HepG2 (cell line): ENCODE results near the gene CIAPIN1. TPM values are rescaled to one million over a fixed set of nuclear protein-coding genes. Genes with fewer than 3 reads are reported as not detected.

Source experiments
- ATF7 ChIP-seq, 2 experiments: fragments of 450-650 bp in 1 of 2; sonication (generic) in 1 of 2; formaldehyde crosslinking in 1 of 2; IDR thresholded peaks; 2 replicates each; pipeline versions ENCODE4 v1.4.0 to v1.6.1; 2016 to 2020; ENCODE audit warnings: antibody characterized with exemption in 1 of 2, mild to moderate bottlenecking in 1 of 2, missing genetic modification reagents in 1 of 2
- DR1 ChIP-seq: sonication (generic); formaldehyde crosslinking; IDR thresholded peaks from 2 replicates; pipeline ENCODE4 v1.8.0; 2021; ENCODE audit warnings: mild to moderate bottlenecking, missing genetic modification reagents, inconsistent platforms
- FOXJ3 ChIP-seq: sonication (generic); formaldehyde crosslinking; IDR thresholded peaks from 2 replicates; pipeline ENCODE4 v1.4.0; 2020; ENCODE audit warnings: missing genetic modification reagents, mild to moderate bottlenecking, borderline replicate concordance
- GABPA ChIP-seq, 2 experiments: IDR thresholded peaks; 2 replicates each; pipeline ENCODE4 v1.6.1; 2011 to 2016; ENCODE audit warnings: low read depth in 2 of 2, low read length in 1 of 2, missing biosample characterization in 1 of 2, missing genetic modification characterization in 1 of 2
- HMG20B ChIP-seq: conservative IDR thresholded peaks from 2 replicates; pipeline ENCODE4 v1.6.1; 2016; ENCODE audit warnings: missing genetic modification reagents, missing compliant biosample characterization
- HOXD1 ChIP-seq: sonication (generic); formaldehyde crosslinking; IDR thresholded peaks from 2 replicates; pipeline ENCODE4 v1.5.0; 2020; ENCODE audit warnings: missing genetic modification reagents
- MEIS1 ChIP-seq: sonication (generic); formaldehyde crosslinking; IDR thresholded peaks from 2 replicates; pipeline ENCODE4 v1.9.0; 2021; ENCODE audit warnings: mild to moderate bottlenecking, missing genetic modification reagents, moderate library complexity, borderline replicate concordance
- MZF1 ChIP-seq: sonication (generic); formaldehyde crosslinking; IDR thresholded peaks from 2 replicates; pipeline ENCODE4 v1.8.1; 2023; ENCODE audit warnings: mild to moderate bottlenecking, missing genetic modification reagents, borderline replicate concordance
- NCOR1 ChIP-seq: fragments of 200-600 bp; sonication (generic); IDR thresholded peaks from 2 replicates; pipeline ENCODE4 v1.7.0; 2017; ENCODE audit warnings: antibody characterized with exemption, low read length, borderline replicate concordance
- NFKBIZ ChIP-seq: IDR thresholded peaks from 2 replicates; pipeline ENCODE4 v1.6.1; 2018; ENCODE audit warnings: missing genetic modification reagents, missing compliant biosample characterization
- REL ChIP-seq: sonication (generic); formaldehyde crosslinking; conservative IDR thresholded peaks from 2 replicates; pipeline ENCODE4 v1.8.0; 2022; ENCODE audit warnings: mild to moderate bottlenecking, missing genetic modification reagents, moderate library complexity
- REPIN1 ChIP-seq: sonication (generic); formaldehyde crosslinking; IDR thresholded peaks from 2 replicates; pipeline ENCODE4 v1.8.0; 2022; ENCODE audit warnings: missing genetic modification reagents, low read depth, mild to moderate bottlenecking, borderline replicate concordance
- SAP130 ChIP-seq: IDR thresholded peaks from 2 replicates; pipeline ENCODE4 v1.6.1; 2016; ENCODE audit warnings: low read depth
- SUZ12 ChIP-seq: fragments of 150-350 bp; IDR thresholded peaks from 2 replicates; pipeline ENCODE4 v1.6.1; 2014; ENCODE audit warnings: low read depth, low read length
- TBX3 ChIP-seq: fragments of 450-650 bp; IDR thresholded peaks from 2 replicates; pipeline ENCODE4 v1.6.1; 2017; ENCODE audit warnings: antibody characterized with exemption, mild to moderate bottlenecking, inconsistent platforms, borderline replicate concordance
- TGIF2 ChIP-seq: IDR thresholded peaks from 2 replicates; pipeline ENCODE4 v1.6.1; 2016; ENCODE audit warnings: control low read depth, missing compliant biosample characterization
- ZFX ChIP-seq: sonication (generic); formaldehyde crosslinking; IDR thresholded peaks from 2 replicates; pipeline ENCODE4 v1.4.0; 2020; ENCODE audit warnings: mild to moderate bottlenecking, low read depth, missing genetic modification reagents, moderate library complexity
- ZNF225 ChIP-seq: sonication (generic); formaldehyde crosslinking; IDR thresholded peaks from 2 replicates; pipeline ENCODE4 v1.4.0; 2020; ENCODE audit warnings: mild to moderate bottlenecking, missing genetic modification reagents
- ZNF337 ChIP-seq: sonication (generic); formaldehyde crosslinking; IDR thresholded peaks from 2 replicates; pipeline ENCODE4 v1.5.1; 2020; ENCODE audit warnings: missing genetic modification reagents, low read depth, mild to moderate bottlenecking, borderline replicate concordance
- ZNF569 ChIP-seq: sonication (generic); formaldehyde crosslinking; IDR thresholded peaks from 2 replicates; pipeline ENCODE4 v1.5.0; 2020; ENCODE audit warnings: mild to moderate bottlenecking, missing genetic modification reagents, moderate library complexity, borderline replicate concordance
- ZNF570 ChIP-seq: sonication (generic); formaldehyde crosslinking; IDR thresholded peaks from 2 replicates; pipeline ENCODE4 v1.4.0; 2020; ENCODE audit warnings: mild to moderate bottlenecking, missing genetic modification reagents, borderline replicate concordance
- ZNF7 ChIP-seq: IDR thresholded peaks from 2 replicates; pipeline ENCODE4 v1.6.1; 2016; ENCODE audit warnings: missing biosample characterization, missing genetic modification reagents
- ZNF776 ChIP-seq: sonication (generic); formaldehyde crosslinking; IDR thresholded peaks from 2 replicates; pipeline ENCODE4 v1.4.0; 2020; ENCODE audit warnings: mild to moderate bottlenecking, missing genetic modification reagents
- polyA plus RNA-seq, 8 experiments: library from polyadenylated mRNA; depleted of rRNA in 3 of 8; stranded (reverse) in 7 of 8; unstranded in 1 of 8; fragments of >200 nt; fragmentation: Illumina TruSeq in 4 of 8; extraction: Trizol in 4 of 8; gene quantifications; 2 replicates each; pipeline versions ENCODE4 v1.2.1 to v1.2.3, GENCODE V29; 2011 to 2016; ENCODE audit warnings: low read depth in 4 of 8, missing spikeins in 1 of 8, mixed read lengths in 1 of 8; ENCODE audit not compliant: insufficient read depth in 1 of 8
- total RNA-seq, 5 experiments: library from RNA; depleted of rRNA; stranded (reverse); fragments of >200 nt; fragmentation: Illumina TruSeq; extraction: Trizol; gene quantifications; 2 replicates each; pipeline ENCODE4 v1.2.3, GENCODE V29; 2016; ENCODE audit warnings: low read depth in 1 of 5
- TF ChIP-seq, protein P1 (sequence below): IDR thresholded peaks from 2 replicates; pipeline ENCODE4 v1.6.1; 2018; ENCODE audit warnings: missing genetic modification reagents, mild to moderate bottlenecking, missing compliant biosample characterization
- TF ChIP-seq, protein P2 (sequence below), 2 experiments: IDR thresholded peaks; 2 replicates each; pipeline ENCODE4 v1.6.1; 2011 to 2012; ENCODE audit warnings: low read length in 2 of 2, borderline replicate concordance in 1 of 2, low read depth in 1 of 2, mild to moderate bottlenecking in 1 of 2, moderate library complexity in 1 of 2

The CIAPIN1 gene
- total and polyA plus RNA-seq, 2 of the 13 experiments (the other 11 are each of a cell fraction or from before 2014, with no cell fraction given) = 69.3 to 89.7 TPM

DNA sequence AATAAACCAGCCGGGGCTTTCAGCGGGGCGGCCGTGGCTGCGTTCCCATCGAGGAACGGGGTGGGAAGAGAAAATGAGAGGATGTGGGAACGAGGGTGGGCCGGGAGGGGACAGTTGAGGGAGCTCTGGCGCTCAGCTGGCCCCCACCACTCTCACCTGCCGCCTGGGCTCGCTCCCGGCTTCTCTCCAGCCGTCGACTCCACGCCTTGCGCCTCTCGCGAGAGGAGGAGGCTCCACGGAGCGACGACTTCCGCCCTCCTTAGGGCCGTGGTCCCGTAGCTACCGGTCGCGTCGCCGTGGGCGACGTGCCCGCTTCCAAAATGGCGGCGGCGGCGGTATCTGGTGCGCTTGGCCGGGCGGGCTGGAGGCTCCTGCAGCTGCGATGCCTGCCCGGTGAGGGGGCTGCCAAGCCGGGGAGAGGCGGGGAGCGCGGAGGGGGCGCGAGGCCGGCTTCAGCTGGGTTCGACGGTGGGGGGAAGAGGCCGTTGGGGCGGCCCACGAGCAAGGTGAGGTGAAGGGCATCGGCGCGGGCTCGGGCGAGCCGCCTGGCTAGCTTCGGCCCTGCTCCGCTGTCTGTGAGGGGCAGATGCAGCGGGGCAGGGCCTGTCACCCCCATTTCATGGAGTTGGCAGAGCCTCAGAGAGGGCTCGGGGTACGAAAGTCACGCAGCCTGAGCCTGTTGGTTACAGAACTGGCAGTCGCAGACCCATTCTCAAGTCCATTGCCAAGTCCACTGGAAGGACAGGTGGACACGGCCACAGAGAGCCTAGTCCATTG is at the start of gene CIAPIN1, which contains the start of gene COQ9 (continued):
- TF ChIP-seq ZNF7 (CRISPR knock-in tag) = no peak
- no peak; the same call in none of the 2 replicates for TF ChIP-seq ZNF225 (CRISPR knock-in tag)
- no peak; the same call in 1 of the 2 replicates for TF ChIP-seq ZNF570 (CRISPR knock-in tag)
- no peak for TF ChIP-seq SUZ12
- no peak for TF ChIP-seq FOXJ3 (CRISPR knock-in tag)
- no peak for TF ChIP-seq ATF7 (IDR thresholded peaks at IDR 0.05)
- peak; percentile 82 for TF ChIP-seq ATF7 (CRISPR knock-in tag; IDR thresholded peaks at IDR 0.05)
- no peak for TF ChIP-seq TBX3
- TF ChIP-seq HOXD1 (CRISPR knock-in tag) = peak; percentile 82
- TF ChIP-seq ZNF569 (CRISPR knock-in tag) = peak; percentile 96; the same call in 1 of the 2 replicates
- peak; percentile 85; the same call in 1 of the 2 replicates for TF ChIP-seq DR1 (CRISPR knock-in tag)
- peak; percentile 95 for TF ChIP-seq ZNF776
- TF ChIP-seq MEIS1 = peak; percentile 98
- peak; percentile 92 for TF ChIP-seq GABPA (IDR thresholded peaks at IDR 0.05; ENCODE audit: low read depth, low read length)
- TF ChIP-seq GABPA (CRISPR knock-in tag; IDR thresholded peaks at IDR 0.05; ENCODE audit: low read depth) = peak; percentile 93
- no peak; the same call in 1 of the 2 replicates for TF ChIP-seq TGIF2 (CRISPR knock-in tag)
- no peak; the same call in 1 of the 2 replicates for TF ChIP-seq REL (CRISPR knock-in tag)
- peak; percentile 99 for TF ChIP-seq SAP130
- TF ChIP-seq MZF1 (CRISPR knock-in tag) = no peak
- peak; percentile 67; the same call in 1 of the 2 replicates for TF ChIP-seq ZNF337 (CRISPR knock-in tag)
- peak; percentile 76 for TF ChIP-seq NFKBIZ (CRISPR knock-in tag)
- TF ChIP-seq HMG20B (CRISPR knock-in tag) = no peak
- peak; percentile 89 for TF ChIP-seq REPIN1 (CRISPR knock-in tag)
- peak; percentile 86; the same call in 1 of the 2 replicates for TF ChIP-seq NCOR1
- peak; percentile 95 for TF ChIP-seq ZFX (CRISPR knock-in tag)
- TF ChIP-seq, protein P1, sequence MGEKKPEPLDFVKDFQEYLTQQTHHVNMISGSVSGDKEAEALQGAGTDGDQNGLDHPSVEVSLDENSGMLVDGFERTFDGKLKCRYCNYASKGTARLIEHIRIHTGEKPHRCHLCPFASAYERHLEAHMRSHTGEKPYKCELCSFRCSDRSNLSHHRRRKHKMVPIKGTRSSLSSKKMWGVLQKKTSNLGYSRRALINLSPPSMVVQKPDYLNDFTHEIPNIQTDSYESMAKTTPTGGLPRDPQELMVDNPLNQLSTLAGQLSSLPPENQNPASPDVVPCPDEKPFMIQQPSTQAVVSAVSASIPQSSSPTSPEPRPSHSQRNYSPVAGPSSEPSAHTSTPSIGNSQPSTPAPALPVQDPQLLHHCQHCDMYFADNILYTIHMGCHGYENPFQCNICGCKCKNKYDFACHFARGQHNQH (CRISPR knock-in tag) = peak; percentile 96
- TF ChIP-seq, protein P2, sequence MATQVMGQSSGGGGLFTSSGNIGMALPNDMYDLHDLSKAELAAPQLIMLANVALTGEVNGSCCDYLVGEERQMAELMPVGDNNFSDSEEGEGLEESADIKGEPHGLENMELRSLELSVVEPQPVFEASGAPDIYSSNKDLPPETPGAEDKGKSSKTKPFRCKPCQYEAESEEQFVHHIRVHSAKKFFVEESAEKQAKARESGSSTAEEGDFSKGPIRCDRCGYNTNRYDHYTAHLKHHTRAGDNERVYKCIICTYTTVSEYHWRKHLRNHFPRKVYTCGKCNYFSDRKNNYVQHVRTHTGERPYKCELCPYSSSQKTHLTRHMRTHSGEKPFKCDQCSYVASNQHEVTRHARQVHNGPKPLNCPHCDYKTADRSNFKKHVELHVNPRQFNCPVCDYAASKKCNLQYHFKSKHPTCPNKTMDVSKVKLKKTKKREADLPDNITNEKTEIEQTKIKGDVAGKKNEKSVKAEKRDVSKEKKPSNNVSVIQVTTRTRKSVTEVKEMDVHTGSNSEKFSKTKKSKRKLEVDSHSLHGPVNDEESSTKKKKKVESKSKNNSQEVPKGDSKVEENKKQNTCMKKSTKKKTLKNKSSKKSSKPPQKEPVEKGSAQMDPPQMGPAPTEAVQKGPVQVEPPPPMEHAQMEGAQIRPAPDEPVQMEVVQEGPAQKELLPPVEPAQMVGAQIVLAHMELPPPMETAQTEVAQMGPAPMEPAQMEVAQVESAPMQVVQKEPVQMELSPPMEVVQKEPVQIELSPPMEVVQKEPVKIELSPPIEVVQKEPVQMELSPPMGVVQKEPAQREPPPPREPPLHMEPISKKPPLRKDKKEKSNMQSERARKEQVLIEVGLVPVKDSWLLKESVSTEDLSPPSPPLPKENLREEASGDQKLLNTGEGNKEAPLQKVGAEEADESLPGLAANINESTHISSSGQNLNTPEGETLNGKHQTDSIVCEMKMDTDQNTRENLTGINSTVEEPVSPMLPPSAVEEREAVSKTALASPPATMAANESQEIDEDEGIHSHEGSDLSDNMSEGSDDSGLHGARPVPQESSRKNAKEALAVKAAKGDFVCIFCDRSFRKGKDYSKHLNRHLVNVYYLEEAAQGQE (IDR thresholded peaks at IDR 0.05; ENCODE audit: borderline replicate concordance in 1 of 2, low read depth in 1 of 2, low read length in 2 of 2) = peak in 1 of 2 experiments; percentile 70; a peak in 1 of 4 replicates
